Parathyroid adenoma (tissue), 2 donors: Measurements from ENCODE around the gene SLC22A31.
"Not testable (repeated sequence)": the region's sequence is repeated elsewhere in the genome, so short reads cannot be mapped to it uniquely, and the experiment has no call there.

Experiments used
- H2AFZ ChIP-seq: fragments of 300-600 bp; sonication (generic); one replicate; pipeline ENCODE4 v1.7.0; 2017; ENCODE audit warnings: antibody characterized with exemption, mild to moderate bottlenecking
- H3K27ac ChIP-seq: fragments of 300-600 bp; sonication (generic); one replicate; pipeline ENCODE4 v1.7.0; 2017
- H3K27me3 ChIP-seq: fragments of 300-600 bp; sonication (generic); one replicate; pipeline ENCODE4 v1.7.0; 2017; ENCODE audit warnings: low read length; ENCODE audit not compliant: control insufficient read depth, insufficient read depth
- H3K36me3 ChIP-seq: fragments of 300-600 bp; sonication (generic); one replicate; pipeline ENCODE4 v1.7.0; 2017; ENCODE audit warnings: low read length; ENCODE audit not compliant: control insufficient read depth, insufficient read depth
- H3K4me1 ChIP-seq: fragments of 300-600 bp; sonication (generic); one replicate; pipeline ENCODE4 v1.7.0; 2017; ENCODE audit warnings: control low read depth
- H3K4me2 ChIP-seq: fragments of 300-600 bp; sonication (generic); one replicate; pipeline ENCODE4 v1.7.0; 2017; ENCODE audit warnings: low read length
- H3K4me3 ChIP-seq: fragments of 300-600 bp; sonication (generic); one replicate; pipeline ENCODE4 v1.7.0; 2017; ENCODE audit warnings: low read depth, low read length
- H3K79me2 ChIP-seq: fragments of 300-600 bp; sonication (generic); one replicate; pipeline ENCODE4 v1.7.0; 2017; ENCODE audit warnings: control low read depth
- H3K9ac ChIP-seq: fragments of 300-600 bp; sonication (generic); one replicate; pipeline ENCODE4 v1.7.0; 2017; ENCODE audit warnings: mild to moderate bottlenecking
- H3K9me3 ChIP-seq: fragments of 300-600 bp; sonication (generic); one replicate; pipeline ENCODE4 v1.7.0; 2017; ENCODE audit warnings: low read length; ENCODE audit not compliant: control insufficient read depth
- CTCF ChIP-seq: fragments of 300-600 bp; sonication (generic); IDR thresholded peaks from one replicate; pipeline ENCODE4 v1.7.0; 2017; ENCODE audit warnings: antibody characterized with exemption, mild to moderate bottlenecking
- donor health status: primary hyperparathyroidism.

Gene SLC22A31

GRCh38 chr16:89200124-89200849, at the start of gene SLC22A31:
Gene SLC22A31 (minus strand): TSS chr16:89200537. CDS start chr16:89200501, 36 bp downstream.
- Histone ChIP-seq H3K27me3 (no peaks in the 10 kb centered on the region), H3K4me3 (no peak within 1 kb of the TSS), H3K36me3 (no peaks in the 10 kb centered on the region), H3K27ac (no peak within 1 kb of the TSS), H3K4me1 (no peaks in the 10 kb centered on the region), H3K9ac (no peak within 1 kb of the TSS), H3K4me2 (peak within 1 kb of the TSS; percentile 42), H3K9me3 (no peaks in the 10 kb centered on the region), H3K79me2 (no peaks in the 10 kb centered on the region), H2AFZ (no peak within 1 kb of the TSS)
- TF ChIP-seq CTCF = no peak

GRCh38 chr16:89248196-89248982, 48.1 kb upstream of the SLC22A31 start:
- no peak for TF ChIP-seq CTCF
- no peak overlapping the region for H3K4me3 ChIP-seq

GRCh38 chr16:89247734-89248075, 47.4 kb upstream of the SLC22A31 start:
- not testable (repeated sequence) for H3K4me3 ChIP-seq, H3K9me3 ChIP-seq, H3K36me3 ChIP-seq, H3K4me1 ChIP-seq, H3K27ac ChIP-seq, H3K4me2 ChIP-seq, H3K27me3 ChIP-seq, H3K79me2 ChIP-seq, H3K9ac ChIP-seq
- peak overlapping the region; percentile 74 for H2AFZ ChIP-seq

More at GRCh38 chr16:89248196-89248982, 48.1 kb upstream of the SLC22A31 start:
- Histone ChIP-seq H3K36me3 (no peaks in the 10 kb centered on the region), H3K27me3 (no peaks in the 10 kb centered on the region), H3K9ac (no peak overlapping the region), H3K9me3 (no peaks in the 10 kb centered on the region), H2AFZ (peak overlapping the region; percentile 74), H3K4me2 (no peak overlapping the region), H3K27ac (no peak overlapping the region), H3K79me2 (no peaks in the 10 kb centered on the region), H3K4me1 (no peaks in the 10 kb centered on the region)

- no peaks in the 10 kb centered on the region for H3K79me2 ChIP-seq
- no peaks in the 10 kb centered on the region for H3K27me3 ChIP-seq
- H3K4me1 ChIP-seq = no peaks in the 10 kb centered on the region
- peak overlapping the region; percentile 70 for H2AFZ ChIP-seq
- no peaks in the 10 kb centered on the region for H3K9me3 ChIP-seq
- no peak overlapping the region for H3K27ac ChIP-seq
- H3K4me2 ChIP-seq = peak overlapping the region; percentile 66
- no peak overlapping the region for H3K9ac ChIP-seq
- H3K36me3 ChIP-seq = no peaks in the 10 kb centered on the region
- TF ChIP-seq CTCF = no peak
- H3K4me3 ChIP-seq = peak overlapping the region; percentile 37
Observed at GRCh38 chr16:89246903-89247733, 46.8 kb upstream of the SLC22A31 start.

GRCh38 chr16:89246383-89246902, 46.1 kb upstream of the SLC22A31 start:
- Histone ChIP-seq H3K4me2 (peak overlapping the region; percentile 66), H3K27me3 (no peaks in the 10 kb centered on the region), H3K4me1 (no peaks in the 10 kb centered on the region), H3K36me3 (no peaks in the 10 kb centered on the region), H2AFZ (no peak overlapping the region), H3K79me2 (no peaks in the 10 kb centered on the region), H3K9ac (no peak overlapping the region), H3K4me3 (peak overlapping the region; percentile 37), H3K27ac (no peak overlapping the region), H3K9me3 (no peaks in the 10 kb centered on the region)
- TF ChIP-seq CTCF = no peak
